HG03469 (cell line): ENCODE data around the gene YIPF3.

Experiments
- ATAC-seq: cut with Tn5 transposase; IDR thresholded peaks from one replicate; pipeline ENCODE4 v1.9.1; 2021; ENCODE audit warnings: mild to moderate bottlenecking, moderate library complexity, moderate number of reproducible peaks; ENCODE audit not compliant: unreplicated experiment

YIPF3 gene

DNA sequence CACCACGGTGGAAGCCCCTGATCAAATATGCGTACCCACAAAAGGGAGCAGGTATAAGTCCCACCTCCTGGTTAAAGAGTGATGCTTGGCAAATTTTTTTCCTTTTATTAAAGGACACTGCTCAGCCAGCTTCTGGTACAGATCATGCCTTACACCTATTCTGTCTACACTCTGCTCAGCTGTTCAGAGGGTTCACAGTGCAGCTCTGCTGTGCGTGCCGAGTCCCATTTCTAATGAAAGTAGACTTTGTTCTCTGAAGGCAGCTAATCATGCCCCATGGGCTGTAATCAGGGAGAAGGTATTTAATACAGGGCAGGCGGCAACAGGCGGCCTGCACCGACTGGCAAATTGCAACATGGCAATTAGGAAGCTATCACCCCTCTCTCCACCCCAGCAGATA, 22.9 kb downstream of the YIPF3 start:
- no peak for ATAC-seq

DNA sequence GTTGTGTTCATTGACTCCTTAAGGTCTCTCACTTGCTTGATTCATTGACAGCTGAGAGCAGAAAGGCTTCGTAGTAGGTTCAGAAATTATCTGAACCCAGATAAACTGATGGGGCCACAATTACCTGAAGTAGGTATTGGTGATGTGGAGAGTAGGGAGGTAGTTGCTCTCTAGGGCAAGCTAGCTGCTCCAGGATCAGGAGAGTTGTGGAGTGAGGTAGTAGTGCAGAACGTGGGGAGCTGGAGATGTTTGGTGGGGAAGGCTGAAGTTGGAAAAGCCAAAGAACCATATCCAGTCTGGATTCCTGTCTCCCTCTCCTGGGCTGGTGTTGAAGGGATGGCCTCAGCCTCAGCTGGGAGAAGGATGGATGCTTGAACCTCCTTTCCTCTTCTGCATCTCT, 23.5 kb downstream of the YIPF3 start:
- ATAC-seq, result no peak

DNA sequence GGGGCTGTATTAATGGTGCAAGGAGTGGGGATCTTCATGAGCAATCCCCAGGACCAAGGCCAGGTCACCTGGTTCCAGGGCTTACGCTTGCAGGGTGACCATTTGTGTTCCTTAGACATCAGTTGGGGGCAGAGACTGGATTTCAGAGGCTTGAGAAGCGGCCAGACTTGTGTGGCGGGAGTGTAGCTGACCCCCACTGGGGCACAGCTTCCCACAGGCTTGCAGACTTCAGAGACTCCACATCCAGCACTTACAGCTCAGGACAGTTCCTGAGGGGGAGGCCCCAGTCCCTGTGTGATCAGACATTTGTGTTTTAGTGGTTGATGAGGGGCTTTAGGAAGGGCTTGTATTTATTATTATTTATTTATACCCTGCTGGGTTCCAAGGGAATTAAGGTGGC, 24.1 kb downstream of the YIPF3 start:
- ATAC-seq, result no peak

DNA sequence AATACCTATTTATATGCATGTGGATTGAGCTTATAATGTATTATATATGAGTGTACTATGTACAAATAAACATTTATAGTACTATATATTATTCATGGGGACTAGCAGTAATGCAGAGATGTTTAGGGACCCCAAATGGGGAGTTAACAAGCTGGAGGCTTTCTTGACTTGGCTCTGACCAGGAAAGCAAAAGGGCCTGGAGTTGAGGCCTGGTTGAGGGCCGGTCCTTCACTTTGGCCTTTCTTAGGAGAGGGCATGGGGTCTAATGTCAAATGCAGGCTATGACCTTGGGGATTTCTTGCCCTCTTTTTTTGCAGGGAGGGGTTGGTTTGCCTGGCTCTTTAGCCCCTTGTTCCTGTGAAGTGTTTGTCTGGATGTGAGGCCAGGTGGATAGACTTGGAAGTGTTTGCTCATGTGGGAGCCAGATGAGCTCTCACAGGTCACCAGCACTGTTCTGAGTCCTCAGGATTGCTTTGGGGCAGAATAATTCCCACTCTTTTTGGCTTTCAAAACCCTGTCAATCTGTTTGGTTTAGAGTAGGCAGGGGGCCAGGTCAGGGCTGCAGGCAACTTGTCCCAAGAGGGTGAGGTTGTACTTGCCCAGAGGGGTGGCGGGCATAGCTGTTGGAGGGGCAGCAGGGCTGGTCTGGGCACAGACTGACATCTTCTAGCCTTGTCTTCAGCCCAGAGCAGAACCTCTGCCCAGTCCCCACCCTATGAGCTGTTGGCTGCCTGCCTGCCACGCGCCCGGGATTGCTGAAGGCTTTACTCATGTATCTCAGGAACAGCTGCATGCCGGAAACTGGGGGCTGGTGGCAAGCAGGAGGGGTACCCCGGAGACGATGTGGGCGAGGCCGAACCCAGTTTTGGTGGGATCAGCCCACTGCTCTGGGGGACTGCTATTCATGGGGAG, 24.7 kb downstream of the YIPF3 start:
- ATAC-seq, result no peak

DNA sequence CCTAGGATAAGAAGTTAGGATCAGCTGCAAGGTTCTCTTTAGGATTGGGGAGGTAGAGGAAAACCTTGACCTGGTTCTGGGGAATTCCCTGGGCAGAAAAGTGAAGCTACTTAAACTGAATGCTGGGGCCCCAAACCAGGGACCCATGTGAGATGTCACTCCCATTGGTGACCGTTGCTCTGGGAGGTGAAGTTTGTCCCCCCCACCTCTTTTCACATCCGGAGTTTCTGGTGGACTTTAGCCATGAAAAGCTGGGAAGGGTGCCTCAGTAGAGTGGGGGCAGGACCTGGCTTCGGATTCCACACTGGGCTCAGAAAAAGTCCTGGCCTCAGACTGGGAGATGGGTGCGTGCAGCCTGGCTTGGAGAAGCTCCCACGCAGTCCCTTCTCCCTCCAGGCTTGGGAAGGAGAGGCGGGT, 26.2 kb downstream of the YIPF3 start:
- no peak for ATAC-seq

DNA sequence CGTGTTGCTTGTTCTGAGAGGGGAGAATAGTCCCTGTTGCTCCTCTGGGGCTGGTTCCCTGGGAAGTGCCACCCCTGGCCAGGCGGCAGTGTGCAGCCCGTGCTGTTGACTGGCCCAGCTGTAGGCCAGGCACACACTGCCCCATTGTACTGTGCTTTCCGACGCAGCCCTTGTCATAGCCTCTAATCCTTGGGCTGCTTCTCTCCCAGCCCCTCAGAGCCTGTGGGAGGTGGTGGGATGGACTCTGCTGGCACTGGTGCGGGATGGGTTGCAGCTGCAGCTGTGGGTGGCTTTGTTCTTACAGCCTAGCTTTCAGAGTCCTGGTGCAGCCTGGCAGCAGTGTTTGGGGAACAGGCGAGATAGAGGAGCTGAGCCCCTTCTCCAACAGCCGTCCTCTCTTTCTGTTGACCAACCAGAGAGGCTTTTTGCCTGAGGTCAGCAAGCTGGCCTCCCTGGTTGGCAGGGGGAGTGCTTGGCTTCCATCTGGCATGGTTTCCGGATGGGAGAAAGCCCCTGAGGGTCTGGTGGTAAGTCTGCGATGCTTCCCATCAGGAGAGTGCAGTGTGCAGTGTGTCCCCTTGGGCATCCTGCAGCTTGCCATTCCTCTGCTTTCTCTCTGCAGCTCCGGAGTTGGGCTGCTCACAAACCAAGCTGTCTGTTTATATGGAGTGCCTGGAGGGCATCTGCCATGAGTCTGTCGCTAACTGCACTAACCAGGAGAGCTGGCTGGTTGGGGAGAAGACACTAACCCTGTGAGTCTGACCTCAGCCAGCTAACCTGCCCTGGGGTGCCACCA, 27.3 kb downstream of the YIPF3 start:
- ATAC-seq, result no peak

DNA sequence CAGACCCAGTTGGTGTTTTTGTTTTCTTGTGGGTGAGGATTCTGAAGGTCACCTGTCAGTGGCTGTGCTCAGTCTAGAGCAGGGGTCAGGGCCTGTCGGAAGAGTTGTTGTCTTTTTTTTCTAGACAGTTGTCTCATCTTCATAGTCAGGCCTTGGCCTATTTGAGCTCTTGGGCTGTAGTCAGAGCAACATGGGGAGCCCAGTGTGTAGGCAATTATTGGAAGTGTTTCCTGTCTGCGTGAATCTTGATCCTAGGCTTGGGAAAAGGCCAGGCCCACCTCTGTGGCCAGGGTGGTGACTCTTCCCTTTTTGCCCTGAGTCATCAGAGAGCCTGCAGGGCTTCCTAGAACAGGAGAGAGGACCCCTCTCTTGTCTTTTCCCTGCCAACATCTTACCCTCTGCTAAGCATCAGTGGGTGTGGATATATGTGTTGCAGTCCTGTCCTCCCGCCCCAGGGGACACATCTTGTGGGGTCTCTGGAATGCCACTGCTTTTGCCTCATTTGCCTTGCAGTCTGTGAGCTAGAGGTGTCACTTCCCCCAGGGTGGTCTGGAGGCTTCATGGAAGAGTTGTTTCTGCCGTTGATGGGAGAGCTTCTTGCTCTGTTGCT, 28.0 kb downstream of the YIPF3 start:
- no peak for ATAC-seq

DNA sequence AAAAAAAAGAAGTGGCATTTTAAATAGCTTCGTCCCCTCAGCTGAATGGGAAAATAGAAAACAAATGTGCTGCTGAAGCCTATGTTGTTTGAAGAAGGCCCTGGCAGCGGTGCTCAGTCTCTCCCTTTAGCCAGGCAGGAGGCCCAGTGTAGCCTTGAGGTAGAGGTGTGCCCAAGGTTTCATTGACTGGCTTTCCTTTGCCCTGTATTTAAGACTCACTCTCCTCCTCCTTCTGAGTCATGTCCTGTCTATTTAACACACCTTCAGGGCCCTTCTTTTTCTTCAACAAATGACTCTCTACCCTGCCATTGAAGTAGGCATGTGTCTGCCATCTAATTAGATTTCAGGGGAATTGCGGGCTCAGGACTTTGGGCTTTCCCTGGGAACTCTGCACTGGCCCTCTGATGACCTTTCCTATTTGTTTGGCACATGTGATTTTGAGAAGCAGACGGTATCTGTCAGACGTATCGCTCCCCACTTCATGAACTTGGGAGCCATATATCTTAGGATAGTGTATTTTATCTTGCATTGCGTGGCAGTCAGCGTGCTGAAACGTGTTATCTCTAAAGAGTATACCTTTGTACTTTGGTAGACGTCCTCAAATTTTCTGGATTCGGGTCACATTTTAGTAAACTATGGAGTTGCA, 35.0 kb downstream of the YIPF3 start:
- no peak for ATAC-seq

DNA sequence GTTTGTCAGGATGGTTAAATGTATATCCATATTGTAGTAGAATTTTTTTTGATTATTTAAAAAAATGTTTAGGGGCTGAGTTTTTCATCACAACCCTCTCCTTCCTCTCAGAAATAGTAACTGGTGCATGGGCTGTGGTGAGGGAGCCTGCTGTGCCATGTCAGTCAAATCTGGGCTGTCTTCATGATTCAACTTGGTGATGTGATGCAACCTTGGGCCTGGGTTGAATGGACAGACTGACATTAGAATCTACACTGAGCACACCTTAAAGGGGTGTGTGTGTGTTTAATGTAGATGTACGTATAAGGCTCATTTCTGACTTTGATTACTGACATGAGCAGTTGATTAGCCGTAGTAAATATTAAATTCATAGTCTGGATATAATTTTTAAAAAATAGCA, 35.7 kb downstream of the YIPF3 start:
- ATAC-seq, result no peak

DNA sequence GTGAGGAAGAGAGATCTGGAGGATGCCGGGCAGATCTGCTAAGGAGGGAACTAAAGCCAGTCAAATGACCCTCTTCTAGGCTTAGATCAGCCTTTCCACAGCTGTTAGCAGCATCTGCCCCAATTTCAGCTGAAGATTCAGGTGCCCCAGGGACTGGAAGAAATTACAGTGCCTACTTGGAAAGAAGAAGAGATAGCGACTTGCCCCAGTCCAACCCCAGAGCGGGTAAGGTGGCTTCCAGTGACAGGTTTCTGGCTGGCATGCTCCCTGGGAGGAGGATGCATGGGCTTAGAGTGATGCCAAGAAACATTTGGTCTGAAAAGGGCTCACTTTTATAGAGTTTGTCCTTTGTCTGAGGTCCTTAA, 38.7 kb downstream of the YIPF3 start:
- no peak for ATAC-seq

DNA sequence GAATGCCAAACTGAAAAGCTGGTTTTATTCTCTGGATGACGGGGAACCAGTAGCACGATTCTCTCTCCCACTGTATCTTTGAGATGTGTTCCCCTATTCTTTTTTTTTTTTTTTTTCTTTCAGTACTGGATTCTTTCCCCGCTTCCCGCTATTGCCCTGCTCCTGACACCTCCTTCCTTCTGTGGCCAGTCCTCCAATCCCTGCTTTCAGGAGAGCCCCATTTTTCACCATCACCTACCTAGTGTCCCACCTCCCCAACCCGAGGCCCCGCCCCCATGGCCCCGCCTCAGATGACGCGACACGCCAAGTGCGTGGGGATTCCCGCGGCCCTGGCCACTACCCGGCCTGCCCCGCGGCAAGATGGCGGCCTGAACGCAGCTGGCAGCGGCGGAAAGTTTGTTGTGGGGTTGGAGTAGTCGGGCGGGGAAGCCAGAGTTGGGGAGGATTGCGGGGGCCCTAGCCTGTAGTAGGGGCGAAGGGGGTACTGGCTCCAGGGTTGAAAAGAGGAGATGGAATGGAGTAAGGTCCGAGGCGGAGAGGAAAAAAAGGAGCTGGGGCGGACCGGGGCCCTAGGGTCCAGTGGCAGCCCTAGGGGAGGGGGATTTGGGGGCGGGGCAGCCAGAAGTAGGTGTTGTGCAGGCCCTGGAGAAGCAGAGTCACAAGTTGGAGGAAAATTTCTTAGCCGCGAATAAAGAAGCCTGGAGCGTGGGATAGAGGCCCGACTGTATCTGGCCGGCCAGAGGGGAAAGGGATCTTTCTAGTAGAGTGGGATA, 39.3 kb downstream of the YIPF3 start, which contains the start of gene TJAP1:
Gene TJAP1 (plus strand): TSS at position 336 of the 773 bp plus-strand sequence. CDS start 21,432 bp downstream, outside the sequence.
- ATAC-seq, result peak; percentile 69

DNA sequence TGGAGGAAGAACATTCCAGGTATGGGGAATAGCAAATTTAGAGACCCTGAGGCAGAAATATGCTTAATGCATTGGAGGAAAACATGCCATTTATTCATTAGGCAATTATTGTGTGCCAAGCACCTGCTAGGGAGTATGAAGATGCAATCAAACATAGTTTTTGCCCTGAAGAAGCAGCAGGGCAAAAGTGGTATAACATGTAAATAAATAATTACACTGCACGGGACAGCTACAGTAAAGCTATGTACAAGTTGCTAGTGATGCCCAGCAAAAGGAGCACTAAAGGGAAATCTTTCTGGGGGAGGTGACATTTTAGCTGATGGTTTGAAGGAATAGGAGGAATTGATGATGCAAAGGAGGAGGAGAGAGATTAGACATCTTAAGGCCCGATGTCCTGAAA, 40.0 kb downstream of the YIPF3 start:
- no peak for ATAC-seq

DNA sequence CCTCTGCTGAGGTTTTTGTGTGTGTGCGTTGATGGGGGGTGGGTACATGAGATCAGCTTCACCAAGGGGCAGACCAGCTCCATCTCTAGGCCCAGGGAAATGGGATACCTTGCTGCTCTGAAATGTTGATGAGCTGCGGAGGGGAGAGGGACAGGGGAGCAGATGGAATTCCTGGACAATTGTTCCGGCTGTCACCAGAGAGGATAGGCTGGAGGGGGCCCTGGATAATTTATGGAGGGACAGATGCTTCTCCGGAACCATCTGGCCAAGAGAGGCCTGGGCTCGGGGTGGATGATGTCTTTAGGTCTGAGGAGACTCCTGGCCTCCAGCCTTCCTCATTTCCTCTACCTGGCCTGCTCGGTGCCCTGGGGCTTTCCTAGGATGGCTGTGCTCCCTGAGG, 41.2 kb downstream of the YIPF3 start:
- ATAC-seq, result no peak

DNA sequence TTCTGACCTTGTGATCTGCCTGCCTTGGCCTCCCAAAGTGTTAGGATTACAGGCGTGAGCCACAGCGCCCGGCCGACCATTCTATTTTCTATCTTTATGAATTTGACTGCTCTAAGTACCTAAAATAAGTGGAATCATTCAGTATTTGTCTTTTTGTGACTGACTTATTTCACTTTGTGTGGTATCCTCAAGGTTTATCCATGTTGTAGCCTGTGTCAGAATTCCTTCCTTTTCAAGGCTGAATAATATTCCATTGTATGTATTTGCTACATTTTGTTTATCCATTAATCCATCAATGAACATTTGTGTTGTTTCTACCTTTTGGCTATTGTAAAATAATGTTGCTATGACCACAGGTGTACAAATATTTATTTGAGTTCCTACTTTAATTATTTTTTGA, 44.2 kb downstream of the YIPF3 start:
- no peak for ATAC-seq

DNA sequence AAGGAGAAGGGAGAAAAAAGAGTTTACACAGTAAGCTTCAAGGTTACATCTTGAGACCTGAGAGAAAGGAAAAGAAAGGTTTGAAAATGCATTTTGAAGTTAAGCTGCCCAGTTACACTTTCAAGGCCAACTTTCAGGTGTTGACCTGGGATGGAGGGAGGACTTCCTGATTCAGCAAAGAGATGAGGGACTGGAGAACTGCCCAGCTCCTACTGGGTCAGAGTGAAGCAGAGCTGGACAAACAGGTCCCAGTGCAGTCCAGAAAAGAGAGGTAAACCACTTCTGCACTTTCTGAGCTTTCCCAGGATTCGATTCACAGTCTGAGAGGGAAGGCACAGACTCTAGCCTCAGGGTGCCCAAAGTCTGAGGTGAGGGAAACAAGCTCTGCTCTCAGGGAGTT, 45.3 kb downstream of the YIPF3 start:
- no peak for ATAC-seq

DNA sequence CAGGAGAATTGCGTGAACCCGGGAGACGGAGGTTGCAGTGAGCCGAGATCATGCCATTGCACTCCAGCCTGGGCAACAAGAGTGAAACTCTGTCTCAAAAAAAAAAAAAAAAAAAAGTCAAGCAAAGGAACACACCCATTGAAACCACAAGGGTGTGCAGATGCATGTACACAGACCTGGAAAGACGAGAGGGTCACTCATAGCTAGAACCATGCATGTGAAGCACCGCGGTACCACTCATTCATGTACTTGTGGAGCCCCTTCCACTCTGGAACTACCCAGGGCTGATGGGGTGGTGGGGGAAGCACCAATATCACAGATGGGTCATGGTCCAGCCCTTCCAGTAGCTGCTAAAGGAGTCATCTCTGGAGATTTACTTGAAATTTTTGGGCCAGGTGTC, 46.8 kb downstream of the YIPF3 start:
- no peak for ATAC-seq

DNA sequence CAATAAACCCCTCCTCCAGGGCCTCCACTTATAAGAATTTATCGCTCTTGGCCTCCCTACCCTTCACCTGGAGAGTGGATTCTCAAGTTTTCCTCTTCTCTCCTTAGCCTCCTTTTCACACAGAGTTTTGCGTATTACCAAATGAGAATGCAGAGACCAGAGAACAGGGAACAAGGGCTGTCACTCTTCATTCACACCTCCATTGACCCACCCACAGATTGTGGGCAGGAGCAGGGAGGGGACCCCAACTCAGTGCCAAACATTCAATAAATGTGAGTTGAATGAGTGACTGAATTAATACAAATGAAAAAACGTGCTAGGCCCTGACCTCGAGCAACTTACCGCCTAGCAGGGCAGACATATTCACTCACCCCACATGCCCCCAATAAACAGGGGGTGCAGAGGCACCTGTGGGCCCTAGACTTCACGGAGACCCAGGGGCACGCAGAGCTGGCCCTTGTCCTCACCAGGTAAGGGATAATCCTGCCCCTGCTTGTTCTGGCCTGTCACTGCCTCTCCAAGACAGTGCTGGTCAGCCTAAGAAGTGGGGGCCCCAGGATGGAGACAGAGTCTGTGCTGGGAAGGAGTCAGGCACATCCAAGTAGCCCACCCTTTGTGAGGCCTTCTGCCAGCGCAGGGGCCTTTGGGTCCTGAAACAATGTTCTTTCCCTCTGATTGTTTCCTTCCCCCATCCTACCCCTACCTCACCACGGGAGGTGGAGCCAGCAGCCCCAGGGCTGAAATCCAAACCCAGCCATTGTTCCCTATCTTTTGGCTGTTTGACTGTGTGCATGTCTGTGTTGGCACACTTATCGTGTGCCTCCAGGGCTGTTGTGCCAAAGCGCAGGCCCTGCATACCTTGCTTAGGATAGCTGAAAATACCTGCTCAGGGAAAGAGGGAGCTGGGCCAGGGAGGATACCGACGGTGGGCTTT, 47.7 kb downstream of the YIPF3 start:
- no peak for ATAC-seq

DNA sequence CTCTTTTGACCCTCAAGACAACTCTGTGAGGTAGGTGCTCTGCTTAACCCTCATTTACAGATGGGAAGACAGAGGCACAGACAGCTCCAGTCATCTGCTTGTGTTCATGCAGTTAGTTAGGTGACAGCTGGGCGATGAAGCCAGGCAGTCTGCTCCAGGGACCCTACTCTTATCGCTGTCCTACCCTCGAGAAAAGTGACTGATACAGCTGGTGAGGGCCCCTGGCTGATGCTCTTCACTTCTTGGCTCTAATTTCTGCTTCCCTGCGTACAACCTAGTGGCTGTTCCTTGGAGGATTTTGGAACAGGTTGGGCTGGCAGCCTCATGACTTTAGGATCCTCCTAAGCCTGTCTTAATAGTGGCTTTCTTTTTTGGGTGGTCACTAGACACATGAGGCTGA, 48.5 kb downstream of the YIPF3 start:
- no peak for ATAC-seq

DNA sequence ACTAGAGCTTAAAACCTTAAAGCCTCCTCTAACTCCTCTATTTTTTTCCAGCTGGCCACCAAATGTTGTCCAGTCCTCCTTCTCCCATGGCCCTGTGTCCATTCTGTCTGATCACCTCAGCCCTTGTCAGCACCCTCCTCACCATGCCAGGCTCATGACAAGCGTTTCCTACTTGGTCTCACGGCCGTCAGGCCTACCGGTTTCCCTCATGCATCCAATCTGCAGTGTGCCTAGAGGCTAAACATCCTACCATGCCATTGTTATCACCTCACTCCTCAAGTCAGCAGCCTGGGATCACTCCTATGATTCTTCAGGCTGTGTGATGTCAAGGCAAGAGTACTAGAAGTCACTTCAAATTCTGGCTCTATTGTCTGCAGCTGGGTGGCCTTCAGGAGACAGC, 49.0 kb downstream of the YIPF3 start:
- no peak for ATAC-seq
